ENCODE data around the gene ZNF429. TPM values are rescaled to one million over a fixed set of nuclear protein-coding genes. Genes with fewer than 3 reads are reported as not detected.
"Not testable (repeated sequence)": the region's sequence is repeated elsewhere in the genome, so short reads cannot be mapped to it uniquely, and the experiment has no call there.

The ZNF429 gene
- total RNA-seq, 2 donors from 2014 or later, result 7.2 to 9.8 TPM

- Histone ChIP-seq H3K36me3 (no peaks in the 10 kb centered on the region), H3K27me3 (no peaks in the 10 kb centered on the region), H3K4me3 (no peak overlapping the region), H3K27ac (no peak overlapping the region), H3K4me1 (peaks cover 0 to 11% of the 10 kb centered on the region in 2 donors), H3K9me3 (no peaks in the 10 kb centered on the region)
- peak; percentile 72 for DNase-seq (ENCODE audit: low spot score)
- TF ChIP-seq CTCF (IDR thresholded peaks at IDR 0.05), result no peak
Observed at GRCh38 chr19:21593934-21594820, 88.8 kb downstream of the ZNF429 start.

- Histone ChIP-seq H3K36me3 (no peaks in the 10 kb centered on the region), H3K9me3 (no peaks in the 10 kb centered on the region), H3K4me3 (no peak overlapping the region), H3K27me3 (no peaks in the 10 kb centered on the region), H3K4me1 (peaks cover 0 to 11% of the 10 kb centered on the region in 2 donors), H3K27ac (no peak overlapping the region)
- no peak for DNase-seq (ENCODE audit: low spot score)
- no peak for TF ChIP-seq CTCF (IDR thresholded peaks at IDR 0.05)
Observed at GRCh38 chr19:21595185-21595584, 89.8 kb downstream of the ZNF429 start.

GRCh38 chr19:21602082-21602658, 96.8 kb downstream of the ZNF429 start:
- Histone ChIP-seq H3K27ac (peak overlapping the region; percentile 78 to 82), H3K4me1 (peaks cover 0 to 27% of the 10 kb centered on the region in 2 donors), H3K9me3 (no peaks in the 10 kb centered on the region), H3K4me3 (no peak overlapping the region), H3K36me3 (no peaks in the 10 kb centered on the region), H3K27me3 (no peaks in the 10 kb centered on the region)
- no peak for DNase-seq (ENCODE audit: low spot score)
- TF ChIP-seq CTCF (IDR thresholded peaks at IDR 0.05), result no peak

- peak overlapping the region; percentile 78 to 82 for H3K27ac ChIP-seq
- not testable (repeated sequence) for DNase-seq (ENCODE audit: low spot score); H3K9me3 ChIP-seq; H3K36me3 ChIP-seq; H3K27me3 ChIP-seq
- peaks cover 0 to 27% of the 10 kb centered on the region in 2 donors for H3K4me1 ChIP-seq
- peak overlapping the region in 1 of 2 donors; percentile 3 for H3K4me3 ChIP-seq
Observed at GRCh38 chr19:21602659-21603430, 97.4 kb downstream of the ZNF429 start.

GRCh38 chr19:21603431-21604231, 98.2 kb downstream of the ZNF429 start:
- TF ChIP-seq CTCF (IDR thresholded peaks at IDR 0.05), result no peak
- DNase-seq (ENCODE audit: low spot score), result no peak
- Histone ChIP-seq H3K27ac (peak overlapping the region; percentile 78 to 82), H3K4me3 (peak overlapping the region; percentile 38 to 50), H3K9me3 (no peaks in the 10 kb centered on the region), H3K36me3 (no peaks in the 10 kb centered on the region), H3K4me1 (peaks cover 0 to 27% of the 10 kb centered on the region in 2 donors), H3K27me3 (no peaks in the 10 kb centered on the region)
